HepG2 (cell line): Measurements from ENCODE around the gene ZNRF3. TPM values are rescaled to one million over a fixed set of nuclear protein-coding genes. Genes with fewer than 3 reads are reported as not detected.

Source experiments
- HMG20B ChIP-seq: conservative IDR thresholded peaks from 2 replicates; pipeline ENCODE4 v1.6.1; 2016; ENCODE audit warnings: missing genetic modification reagents, missing compliant biosample characterization
- HMGXB3 ChIP-seq: sonication (generic); formaldehyde crosslinking; IDR thresholded peaks from 2 replicates; pipeline ENCODE4 v1.4.0; 2020; ENCODE audit warnings: missing genetic modification reagents, borderline replicate concordance
- KDM6A ChIP-seq: IDR thresholded peaks from 2 replicates; pipeline ENCODE4 v1.6.1; 2016; ENCODE audit warnings: low read depth
- NFRKB ChIP-seq: fragments of 450-650 bp; IDR thresholded peaks from 2 replicates; pipeline ENCODE4 v1.6.1; 2017
- PITX1 ChIP-seq: sonication (generic); formaldehyde crosslinking; IDR thresholded peaks from 2 replicates; pipeline ENCODE4 v1.5.1; 2020; ENCODE audit warnings: mild to moderate bottlenecking, missing genetic modification reagents
- PRDM15 ChIP-seq: sonication (generic); formaldehyde crosslinking; IDR thresholded peaks from 2 replicates; pipeline ENCODE4 v1.4.0; 2020; ENCODE audit warnings: missing genetic modification reagents
- RNF2 ChIP-seq: fragments of 450-650 bp; conservative IDR thresholded peaks from 2 replicates; pipeline ENCODE4 v1.6.1; 2016; ENCODE audit warnings: low read depth
- TFAP4 ChIP-seq: sonication (generic); IDR thresholded peaks from 2 replicates; pipeline ENCODE4 v1.6.1; 2016; ENCODE audit warnings: low read depth, borderline replicate concordance
- U2AF1 ChIP-seq: fragments of 200-400 bp; formaldehyde crosslinking; optimal IDR thresholded peaks from 2 replicates; pipeline ENCODE3; 2017; ENCODE audit warnings: mild to moderate bottlenecking, low read depth, low read length
- ZNF780A ChIP-seq: sonication (generic); formaldehyde crosslinking; IDR thresholded peaks from 2 replicates; pipeline ENCODE4 v1.8.0; 2022; ENCODE audit warnings: mild to moderate bottlenecking, missing genetic modification reagents, moderate library complexity
- ZNF879 ChIP-seq: sonication (generic); formaldehyde crosslinking; IDR thresholded peaks from 2 replicates; pipeline ENCODE4 v1.8.1; 2023; ENCODE audit warnings: missing genetic modification reagents
- polyA plus RNA-seq, 8 experiments: library from polyadenylated mRNA; depleted of rRNA in 3 of 8; stranded (reverse) in 7 of 8; unstranded in 1 of 8; fragments of >200 nt; fragmentation: Illumina TruSeq in 4 of 8; extraction: Trizol in 4 of 8; gene quantifications; 2 replicates each; pipeline versions ENCODE4 v1.2.1 to v1.2.3, GENCODE V29; 2011 to 2016; ENCODE audit warnings: low read depth in 4 of 8, missing spikeins in 1 of 8, mixed read lengths in 1 of 8; ENCODE audit not compliant: insufficient read depth in 1 of 8
- total RNA-seq, 5 experiments: library from RNA; depleted of rRNA; stranded (reverse); fragments of >200 nt; fragmentation: Illumina TruSeq; extraction: Trizol; gene quantifications; 2 replicates each; pipeline ENCODE4 v1.2.3, GENCODE V29; 2016; ENCODE audit warnings: low read depth in 1 of 5
- TF ChIP-seq, protein P1 (sequence below): sonication (generic); formaldehyde crosslinking; conservative IDR thresholded peaks from 2 replicates; pipeline ENCODE4 v1.8.0; 2022; ENCODE audit warnings: mild to moderate bottlenecking, moderate library complexity, missing genetic modification reagents
- TF ChIP-seq, protein P2 (sequence below): sonication (generic); formaldehyde crosslinking; IDR thresholded peaks from 2 replicates; pipeline ENCODE4 v1.5.0; 2020; ENCODE audit warnings: mild to moderate bottlenecking, missing genetic modification reagents, moderate library complexity

Gene ZNRF3
- total and polyA plus RNA-seq, 2 of the 13 experiments (the other 11 are each of a cell fraction or from before 2014, with no cell fraction given) = 20.3 to 36.7 TPM

GRCh38 chr22:28920757-28921584 is 37.6 kb downstream of the ZNRF3 start (continued):
- TF ChIP-seq HMGXB3 = no peak
- TF ChIP-seq PRDM15 (CRISPR knock-in tag) = peak; percentile 90
- no peak for TF ChIP-seq ZNF780A
- TF ChIP-seq, protein P1, sequence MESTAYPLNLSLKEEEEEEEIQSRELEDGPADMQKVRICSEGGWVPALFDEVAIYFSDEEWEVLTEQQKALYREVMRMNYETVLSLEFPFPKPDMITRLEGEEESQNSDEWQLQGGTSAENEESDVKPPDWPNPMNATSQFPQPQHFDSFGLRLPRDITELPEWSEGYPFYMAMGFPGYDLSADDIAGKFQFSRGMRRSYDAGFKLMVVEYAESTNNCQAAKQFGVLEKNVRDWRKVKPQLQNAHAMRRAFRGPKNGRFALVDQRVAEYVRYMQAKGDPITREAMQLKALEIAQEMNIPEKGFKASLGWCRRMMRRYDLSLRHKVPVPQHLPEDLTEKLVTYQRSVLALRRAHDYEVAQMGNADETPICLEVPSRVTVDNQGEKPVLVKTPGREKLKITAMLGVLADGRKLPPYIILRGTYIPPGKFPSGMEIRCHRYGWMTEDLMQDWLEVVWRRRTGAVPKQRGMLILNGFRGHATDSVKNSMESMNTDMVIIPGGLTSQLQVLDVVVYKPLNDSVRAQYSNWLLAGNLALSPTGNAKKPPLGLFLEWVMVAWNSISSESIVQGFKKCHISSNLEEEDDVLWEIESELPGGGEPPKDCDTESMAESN = peak; percentile 59; the same call in 1 of the 2 replicates
- no peak for TF ChIP-seq NFRKB
- peak; percentile 53; the same call in 1 of the 2 replicates for TF ChIP-seq KDM6A (CRISPR knock-in tag)
- TF ChIP-seq PITX1 (CRISPR knock-in tag) = peak; percentile 74
- peak; percentile 82 for TF ChIP-seq RNF2
- TF ChIP-seq, protein P2, sequence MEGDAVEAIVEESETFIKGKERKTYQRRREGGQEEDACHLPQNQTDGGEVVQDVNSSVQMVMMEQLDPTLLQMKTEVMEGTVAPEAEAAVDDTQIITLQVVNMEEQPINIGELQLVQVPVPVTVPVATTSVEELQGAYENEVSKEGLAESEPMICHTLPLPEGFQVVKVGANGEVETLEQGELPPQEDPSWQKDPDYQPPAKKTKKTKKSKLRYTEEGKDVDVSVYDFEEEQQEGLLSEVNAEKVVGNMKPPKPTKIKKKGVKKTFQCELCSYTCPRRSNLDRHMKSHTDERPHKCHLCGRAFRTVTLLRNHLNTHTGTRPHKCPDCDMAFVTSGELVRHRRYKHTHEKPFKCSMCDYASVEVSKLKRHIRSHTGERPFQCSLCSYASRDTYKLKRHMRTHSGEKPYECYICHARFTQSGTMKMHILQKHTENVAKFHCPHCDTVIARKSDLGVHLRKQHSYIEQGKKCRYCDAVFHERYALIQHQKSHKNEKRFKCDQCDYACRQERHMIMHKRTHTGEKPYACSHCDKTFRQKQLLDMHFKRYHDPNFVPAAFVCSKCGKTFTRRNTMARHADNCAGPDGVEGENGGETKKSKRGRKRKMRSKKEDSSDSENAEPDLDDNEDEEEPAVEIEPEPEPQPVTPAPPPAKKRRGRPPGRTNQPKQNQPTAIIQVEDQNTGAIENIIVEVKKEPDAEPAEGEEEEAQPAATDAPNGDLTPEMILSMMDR (CRISPR knock-in tag) = no peak
- TF ChIP-seq TFAP4 = peak; percentile 84; the same call in 1 of the 2 replicates
- no peak; the same call in 1 of the 2 replicates for TF ChIP-seq HMG20B (CRISPR knock-in tag)
- no peak for TF ChIP-seq U2AF1
- no peak for TF ChIP-seq ZNF879 (CRISPR knock-in tag)
